ENCODE data around the gene FAM20A.

GRCh38 chr17:68531252-68531651, 69.9 kb downstream of the FAM20A start:
- TF ChIP-seq NRF1 (conservative IDR thresholded peaks at IDR 0.05 in 1 of 2, IDR thresholded peaks at IDR 0.05 in 1 of 2) = no peak
- TF ChIP-seq FOXM1 (IDR thresholded peaks at IDR 0.05; ENCODE audit: low read depth) = no peak
- no peak for TF ChIP-seq FOXM1 (CRISPR knock-in tag; IDR thresholded peaks at IDR 0.05; ENCODE audit: low read depth)
- TF ChIP-seq BRCA1 (IDR thresholded peaks at IDR 0.05) = no peak
- no peak for TF ChIP-seq BRCA1 (CRISPR knock-in tag; IDR thresholded peaks at IDR 0.05)
- TF ChIP-seq CTCF (IDR thresholded peaks at IDR 0.05 in 2 of 3, conservative IDR thresholded peaks at IDR 0.05 in 1 of 3; ENCODE audit: insufficient read depth in 2 of 3, low read depth in 1 of 3, low read length in 3 of 3) = no peak
- no peak for TF ChIP-seq EP300 (IDR thresholded peaks at IDR 0.05; ENCODE audit: low read length)
- TF ChIP-seq E2F5 (CRISPR knock-in tag; IDR thresholded peaks at IDR 0.05) = no peak
- TF ChIP-seq CBX3 (IDR thresholded peaks at IDR 0.05; ENCODE audit: borderline replicate concordance in 1 of 2, low read length in 2 of 2) = no peak

Data from K562 (cell line).